ENCODE results near the gene CCNK.

Gene CCNK

GRCh38 chr14:99480917-99481744 is at the start of gene CCNK:
TSS of gene CCNK (plus strand) at chr14:99481409. CDS start at chr14:99492678, 11,269 bp downstream.
- peak; percentile 100 for DNase-seq

GRCh38 chr14:99431986-99432385 is 49.2 kb upstream of the CCNK start:
- DNase-seq: no peak

GRCh38 chr14:99432485-99432884 is 48.7 kb upstream of the CCNK start:
- DNase-seq: no peak

- DNase-seq: no peak
Measured at GRCh38 chr14:99435327-99435726, 45.9 kb upstream of the CCNK start.

GRCh38 chr14:99436247-99437180 is 44.7 kb upstream of the CCNK start:
- peak; percentile 31 for DNase-seq

GRCh38 chr14:99437706-99438105 is 43.5 kb upstream of the CCNK start:
- no peak for DNase-seq

GRCh38 chr14:99440278-99440677 is 40.9 kb upstream of the CCNK start:
- no peak for DNase-seq

GRCh38 chr14:99441157-99441870 is 39.9 kb upstream of the CCNK start:
- no peak for DNase-seq

GRCh38 chr14:99441918-99442317 is 39.3 kb upstream of the CCNK start:
- no peak for DNase-seq

- no peak for DNase-seq
Measured at GRCh38 chr14:99445931-99446330, 35.3 kb upstream of the CCNK start.

GRCh38 chr14:99447739-99448138 is 33.5 kb upstream of the CCNK start:
- no peak for DNase-seq

GRCh38 chr14:99450266-99450665 is 30.9 kb upstream of the CCNK start:
- DNase-seq: no peak

- DNase-seq: no peak
Measured at GRCh38 chr14:99451234-99451633, 30.0 kb upstream of the CCNK start.

- DNase-seq: no peak
Measured at GRCh38 chr14:99452968-99453367, 28.2 kb upstream of the CCNK start.

GRCh38 chr14:99454246-99454645 is 27.0 kb upstream of the CCNK start:
- no peak for DNase-seq

- DNase-seq: no peak
Measured at GRCh38 chr14:99459481-99460100, 21.6 kb upstream of the CCNK start.

- no peak for DNase-seq
Measured at GRCh38 chr14:99460793-99461192, 20.4 kb upstream of the CCNK start.

GRCh38 chr14:99461411-99462085 is 19.7 kb upstream of the CCNK start:
- DNase-seq: no peak

GRCh38 chr14:99462210-99462609 is 19.0 kb upstream of the CCNK start:
- no peak for DNase-seq

GRCh38 chr14:99463974-99464373 is 17.2 kb upstream of the CCNK start:
- no peak for DNase-seq

- DNase-seq: no peak
Measured at GRCh38 chr14:99465288-99465687, 15.9 kb upstream of the CCNK start.

- DNase-seq: no peak
Measured at GRCh38 chr14:99466758-99467157, 14.5 kb upstream of the CCNK start.

Data from CD4-positive, alpha-beta T cell treated with Interleukin-21 for 1 hour (primary cell).